Measurements from ENCODE around the gene E2F8. TPM values are rescaled to one million over a fixed set of nuclear protein-coding genes. Genes with fewer than 3 reads are reported as not detected.

The E2F8 gene
- total and polyA plus RNA-seq, 2 experiments from 2014 or later: 8.3 to 10.6 TPM

- Mint-ChIP-seq H3K9me3 (no peaks in the 10 kb centered on the region), H3K36me3 (ENCODE audit: low read depth) (no peaks in the 10 kb centered on the region), H3K4me1 (peaks cover 31% of the 10 kb centered on the region), H3K27ac (no peak overlapping the region), H3K4me3 (no peak overlapping the region), H3K27me3 (ENCODE audit: insufficient read depth, low read depth, poor library complexity) (peaks cover 7% of the 10 kb centered on the region)
- Histone ChIP-seq H3K36me3 (ENCODE audit: insufficient read depth) (no peaks in the 10 kb centered on the region), H3K4me1 (ENCODE audit: insufficient read depth) (peaks cover 21% of the 10 kb centered on the region), H4K20me1 (replicated peaks; ENCODE audit: insufficient read depth) (no peaks in the 10 kb centered on the region), H3F3A (replicated peaks; ENCODE audit: low read depth) (no peaks in the 10 kb centered on the region), H3K4me3 (no peak overlapping the region), H3K79me2 (replicated peaks; ENCODE audit: insufficient read depth) (no peaks in the 10 kb centered on the region), H3K4me2 (no peak overlapping the region), H3K27me3 (ENCODE audit: insufficient read depth) (no peaks in the 10 kb centered on the region), H3K9me2 (ENCODE audit: insufficient read depth) (no peaks in the 10 kb centered on the region), H3K27ac (ENCODE audit: low read depth) (no peak overlapping the region), H2AFZ (no peak overlapping the region)
- DNase-seq (ENCODE audit: low spot score) (no peak), ATAC-seq (no peak)
- TF ChIP-seq CTCF (conservative IDR thresholded peaks at IDR 0.05; ENCODE audit: low read depth in 2 of 2): no peak
- TF ChIP-seq, protein P1, sequence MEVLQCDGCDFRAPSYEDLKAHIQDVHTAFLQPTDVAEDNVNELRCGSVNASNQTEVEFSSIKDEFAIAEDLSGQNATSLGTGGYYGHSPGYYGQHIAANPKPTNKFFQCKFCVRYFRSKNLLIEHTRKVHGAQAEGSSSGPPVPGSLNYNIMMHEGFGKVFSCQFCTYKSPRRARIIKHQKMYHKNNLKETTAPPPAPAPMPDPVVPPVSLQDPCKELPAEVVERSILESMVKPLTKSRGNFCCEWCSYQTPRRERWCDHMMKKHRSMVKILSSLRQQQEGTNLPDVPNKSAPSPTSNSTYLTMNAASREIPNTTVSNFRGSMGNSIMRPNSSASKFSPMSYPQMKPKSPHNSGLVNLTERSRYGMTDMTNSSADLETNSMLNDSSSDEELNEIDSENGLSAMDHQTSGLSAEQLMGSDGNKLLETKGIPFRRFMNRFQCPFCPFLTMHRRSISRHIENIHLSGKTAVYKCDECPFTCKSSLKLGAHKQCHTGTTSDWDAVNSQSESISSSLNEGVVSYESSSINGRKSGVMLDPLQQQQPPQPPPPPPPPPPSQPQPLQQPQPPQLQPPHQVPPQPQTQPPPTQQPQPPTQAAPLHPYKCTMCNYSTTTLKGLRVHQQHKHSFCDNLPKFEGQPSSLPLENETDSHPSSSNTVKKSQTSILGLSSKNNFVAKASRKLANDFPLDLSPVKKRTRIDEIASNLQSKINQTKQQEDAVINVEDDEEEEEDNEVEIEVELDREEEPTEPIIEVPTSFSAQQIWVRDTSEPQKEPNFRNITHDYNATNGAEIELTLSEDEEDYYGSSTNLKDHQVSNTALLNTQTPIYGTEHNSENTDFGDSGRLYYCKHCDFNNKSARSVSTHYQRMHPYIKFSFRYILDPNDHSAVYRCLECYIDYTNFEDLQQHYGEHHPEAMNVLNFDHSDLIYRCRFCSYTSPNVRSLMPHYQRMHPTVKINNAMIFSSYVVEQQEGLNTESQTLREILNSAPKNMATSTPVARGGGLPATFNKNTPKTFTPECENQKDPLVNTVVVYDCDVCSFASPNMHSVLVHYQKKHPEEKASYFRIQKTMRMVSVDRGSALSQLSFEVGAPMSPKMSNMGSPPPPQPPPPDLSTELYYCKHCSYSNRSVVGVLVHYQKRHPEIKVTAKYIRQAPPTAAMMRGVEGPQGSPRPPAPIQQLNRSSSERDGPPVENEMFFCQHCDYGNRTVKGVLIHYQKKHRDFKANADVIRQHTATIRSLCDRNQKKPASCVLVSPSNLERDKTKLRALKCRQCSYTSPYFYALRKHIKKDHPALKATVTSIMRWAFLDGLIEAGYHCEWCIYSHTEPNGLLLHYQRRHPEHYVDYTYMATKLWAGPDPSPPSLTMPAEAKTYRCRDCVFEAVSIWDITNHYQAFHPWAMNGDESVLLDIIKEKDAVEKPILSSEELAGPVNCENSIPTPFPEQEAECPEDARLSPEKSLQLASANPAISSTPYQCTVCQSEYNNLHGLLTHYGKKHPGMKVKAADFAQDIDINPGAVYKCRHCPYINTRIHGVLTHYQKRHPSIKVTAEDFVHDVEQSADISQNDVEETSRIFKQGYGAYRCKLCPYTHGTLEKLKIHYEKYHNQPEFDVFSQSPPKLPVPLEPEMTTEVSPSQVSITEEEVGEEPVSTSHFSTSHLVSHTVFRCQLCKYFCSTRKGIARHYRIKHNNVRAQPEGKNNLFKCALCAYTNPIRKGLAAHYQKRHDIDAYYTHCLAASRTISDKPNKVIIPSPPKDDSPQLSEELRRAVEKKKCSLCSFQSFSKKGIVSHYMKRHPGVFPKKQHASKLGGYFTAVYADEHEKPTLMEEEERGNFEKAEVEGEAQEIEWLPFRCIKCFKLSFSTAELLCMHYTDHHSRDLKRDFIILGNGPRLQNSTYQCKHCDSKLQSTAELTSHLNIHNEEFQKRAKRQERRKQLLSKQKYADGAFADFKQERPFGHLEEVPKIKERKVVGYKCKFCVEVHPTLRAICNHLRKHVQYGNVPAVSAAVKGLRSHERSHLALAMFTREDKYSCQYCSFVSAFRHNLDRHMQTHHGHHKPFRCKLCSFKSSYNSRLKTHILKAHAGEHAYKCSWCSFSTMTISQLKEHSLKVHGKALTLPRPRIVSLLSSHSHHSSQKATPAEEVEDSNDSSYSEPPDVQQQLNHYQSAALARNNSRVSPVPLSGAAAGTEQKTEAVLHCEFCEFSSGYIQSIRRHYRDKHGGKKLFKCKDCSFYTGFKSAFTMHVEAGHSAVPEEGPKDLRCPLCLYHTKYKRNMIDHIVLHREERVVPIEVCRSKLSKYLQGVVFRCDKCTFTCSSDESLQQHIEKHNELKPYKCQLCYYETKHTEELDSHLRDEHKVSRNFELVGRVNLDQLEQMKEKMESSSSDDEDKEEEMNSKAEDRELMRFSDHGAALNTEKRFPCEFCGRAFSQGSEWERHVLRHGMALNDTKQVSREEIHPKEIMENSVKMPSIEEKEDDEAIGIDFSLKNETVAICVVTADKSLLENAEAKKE (CRISPR knock-in tag; IDR thresholded peaks at IDR 0.05): no peak
- TF ChIP-seq STAT1 (IDR thresholded peaks at IDR 0.05; ENCODE audit: unreplicated experiment): no peak
- TF ChIP-seq, protein P2, sequence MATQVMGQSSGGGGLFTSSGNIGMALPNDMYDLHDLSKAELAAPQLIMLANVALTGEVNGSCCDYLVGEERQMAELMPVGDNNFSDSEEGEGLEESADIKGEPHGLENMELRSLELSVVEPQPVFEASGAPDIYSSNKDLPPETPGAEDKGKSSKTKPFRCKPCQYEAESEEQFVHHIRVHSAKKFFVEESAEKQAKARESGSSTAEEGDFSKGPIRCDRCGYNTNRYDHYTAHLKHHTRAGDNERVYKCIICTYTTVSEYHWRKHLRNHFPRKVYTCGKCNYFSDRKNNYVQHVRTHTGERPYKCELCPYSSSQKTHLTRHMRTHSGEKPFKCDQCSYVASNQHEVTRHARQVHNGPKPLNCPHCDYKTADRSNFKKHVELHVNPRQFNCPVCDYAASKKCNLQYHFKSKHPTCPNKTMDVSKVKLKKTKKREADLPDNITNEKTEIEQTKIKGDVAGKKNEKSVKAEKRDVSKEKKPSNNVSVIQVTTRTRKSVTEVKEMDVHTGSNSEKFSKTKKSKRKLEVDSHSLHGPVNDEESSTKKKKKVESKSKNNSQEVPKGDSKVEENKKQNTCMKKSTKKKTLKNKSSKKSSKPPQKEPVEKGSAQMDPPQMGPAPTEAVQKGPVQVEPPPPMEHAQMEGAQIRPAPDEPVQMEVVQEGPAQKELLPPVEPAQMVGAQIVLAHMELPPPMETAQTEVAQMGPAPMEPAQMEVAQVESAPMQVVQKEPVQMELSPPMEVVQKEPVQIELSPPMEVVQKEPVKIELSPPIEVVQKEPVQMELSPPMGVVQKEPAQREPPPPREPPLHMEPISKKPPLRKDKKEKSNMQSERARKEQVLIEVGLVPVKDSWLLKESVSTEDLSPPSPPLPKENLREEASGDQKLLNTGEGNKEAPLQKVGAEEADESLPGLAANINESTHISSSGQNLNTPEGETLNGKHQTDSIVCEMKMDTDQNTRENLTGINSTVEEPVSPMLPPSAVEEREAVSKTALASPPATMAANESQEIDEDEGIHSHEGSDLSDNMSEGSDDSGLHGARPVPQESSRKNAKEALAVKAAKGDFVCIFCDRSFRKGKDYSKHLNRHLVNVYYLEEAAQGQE (IDR thresholded peaks at IDR 0.05; ENCODE audit: unreplicated experiment): no peak
- TF ChIP-seq, protein P3, sequence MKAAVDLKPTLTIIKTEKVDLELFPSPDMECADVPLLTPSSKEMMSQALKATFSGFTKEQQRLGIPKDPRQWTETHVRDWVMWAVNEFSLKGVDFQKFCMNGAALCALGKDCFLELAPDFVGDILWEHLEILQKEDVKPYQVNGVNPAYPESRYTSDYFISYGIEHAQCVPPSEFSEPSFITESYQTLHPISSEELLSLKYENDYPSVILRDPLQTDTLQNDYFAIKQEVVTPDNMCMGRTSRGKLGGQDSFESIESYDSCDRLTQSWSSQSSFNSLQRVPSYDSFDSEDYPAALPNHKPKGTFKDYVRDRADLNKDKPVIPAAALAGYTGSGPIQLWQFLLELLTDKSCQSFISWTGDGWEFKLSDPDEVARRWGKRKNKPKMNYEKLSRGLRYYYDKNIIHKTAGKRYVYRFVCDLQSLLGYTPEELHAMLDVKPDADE (IDR thresholded peaks at IDR 0.05): no peak
- TF ChIP-seq ZNF331 (CRISPR knock-in tag; IDR thresholded peaks at IDR 0.05; ENCODE audit: low read depth): no peak
- no peak for TF ChIP-seq JUNB (IDR thresholded peaks at IDR 0.05; ENCODE audit: unreplicated experiment)
- no peak for TF ChIP-seq ZNF114 (CRISPR knock-in tag; IDR thresholded peaks at IDR 0.05)
- TF ChIP-seq POLR2AphosphoS5 (IDR thresholded peaks at IDR 0.05; ENCODE audit: low read depth): no peak
- no peak for TF ChIP-seq EZH2 (IDR thresholded peaks at IDR 0.05; ENCODE audit: low read depth, unreplicated experiment)
- no peak for TF ChIP-seq NANOG (IDR thresholded peaks at IDR 0.05; ENCODE audit: borderline replicate concordance)
- no peak for TF ChIP-seq EZH2phosphoT487 (IDR thresholded peaks at IDR 0.05; ENCODE audit: unreplicated experiment)
- no peak for TF ChIP-seq CREB1 (CRISPR knock-in tag; IDR thresholded peaks at IDR 0.05; ENCODE audit: low read depth)
Measured at GRCh38 chr11:19283991-19284390, 43.2 kb upstream of the E2F8 start.
